IMR-90 (cell line): Measurements from ENCODE around the gene MET. TPM values are rescaled to one million over a fixed set of nuclear protein-coding genes. Genes with fewer than 3 reads are reported as not detected.

Experiments used
- ATAC-seq: fragments of 200-7000 bp; cut with Tn5 transposase; 2 replicates; pipeline ENCODE4 v1.9.1; 2020; ENCODE audit warnings: low read depth, mild to moderate bottlenecking, moderate library complexity
- BruUV-seq: library from RNA; stranded (reverse); fragments of 400-500 nt; replicated peaks from 2 replicates; lab custom pipeline; 2021; lab: Mats Ljungman, UMichigan
- CTCF ChIA-PET: fragments of 300-600 bp; formaldehyde crosslinking; extraction: SDS; loops from one replicate; lab custom pipeline; 2021; ENCODE audit warnings: antibody characterized with exemption; lab: Yijun Ruan, JAX
- POLR2A ChIA-PET: fragments of 300-600 bp; sonication (Branson Sonifier 250); formaldehyde crosslinking; loops from one replicate; lab custom pipeline; 2022; ENCODE audit warnings: antibody characterized with exemption; ENCODE audit not compliant: unreplicated experiment; lab: Charles Lee
- DNase-seq: peaks from one replicate; pipeline ENCODE4 v3.0.0; 2013
- H2AFZ ChIP-seq: replicated peaks from 2 replicates; pipeline ENCODE3; 2013; ENCODE audit warnings: low read length, mild to moderate bottlenecking; ENCODE audit not compliant: poor library complexity
- H2AK5ac ChIP-seq: 2 replicates; pipeline ENCODE4 v1.6.1; 2013; ENCODE audit warnings: low read depth, low read length, inconsistent platforms
- H2AK9ac ChIP-seq: replicated peaks from 2 replicates; pipeline ENCODE3; 2013; ENCODE audit warnings: mild to moderate bottlenecking, low read depth, low read length, moderate library complexity; ENCODE audit not compliant: poor library complexity
- H2BK120ac ChIP-seq: 2 replicates; pipeline ENCODE4 v1.6.1; 2013; ENCODE audit warnings: low read depth, low read length, inconsistent platforms
- H2BK15ac ChIP-seq: 3 replicates; pipeline ENCODE4 v1.6.1; 2013; ENCODE audit warnings: low read depth, low read length, inconsistent platforms
- H2BK20ac ChIP-seq: 2 replicates; pipeline ENCODE4 v1.6.1; 2013; ENCODE audit warnings: low read depth, mild to moderate bottlenecking, inconsistent platforms, low read length, moderate library complexity
- H2BK5ac ChIP-seq: 2 replicates; pipeline ENCODE4 v1.6.1; 2013; ENCODE audit warnings: mild to moderate bottlenecking, low read depth, low read length, inconsistent platforms; ENCODE audit not compliant: poor library complexity, severe bottlenecking
- H3K14ac ChIP-seq: replicated peaks from 2 replicates; pipeline ENCODE4 v1.6.1; 2013; ENCODE audit warnings: low read depth, low read length, inconsistent platforms
- H3K18ac ChIP-seq: 2 replicates; pipeline ENCODE4 v1.6.1; 2013; ENCODE audit warnings: low read depth, low read length, control low read depth
- H3K23ac ChIP-seq: 2 replicates; pipeline ENCODE4 v1.6.1; 2013; ENCODE audit warnings: low read depth, low read length, inconsistent platforms
- H3K27ac ChIP-seq: 2 replicates; pipeline ENCODE4 v1.5.1; 2013; ENCODE audit warnings: mild to moderate bottlenecking, control low read depth, low read length; ENCODE audit not compliant: insufficient read depth
- H3K27me3 ChIP-seq: 2 replicates; pipeline ENCODE4 v1.6.1; 2013; ENCODE audit warnings: low read length; ENCODE audit not compliant: control insufficient read depth, insufficient read depth
- H3K36me3 ChIP-seq: 2 replicates; pipeline ENCODE4 v1.6.1; 2013; ENCODE audit warnings: low read length, mixed read lengths; ENCODE audit not compliant: control insufficient read depth, insufficient read depth
- H3K4ac ChIP-seq: 2 replicates; pipeline ENCODE4 v1.6.1; 2013; ENCODE audit warnings: low read depth, low read length, inconsistent platforms
- H3K4me1 ChIP-seq: 2 replicates; pipeline ENCODE4 v1.6.1; 2013; ENCODE audit warnings: low read length, mixed read lengths; ENCODE audit not compliant: control insufficient read depth, insufficient read depth
- H3K4me2 ChIP-seq: 2 replicates; pipeline ENCODE4 v1.6.1; 2013; ENCODE audit warnings: low read depth, mild to moderate bottlenecking, control low read depth, low read length, moderate library complexity
- H3K4me3 ChIP-seq: 2 replicates; pipeline ENCODE4 v1.5.1; 2013; ENCODE audit warnings: low read depth, mild to moderate bottlenecking, control low read depth, low read length, moderate library complexity; ENCODE audit not compliant: insufficient read depth
- H3K56ac ChIP-seq: 2 replicates; pipeline ENCODE4 v1.6.1; 2013; ENCODE audit warnings: low read length, inconsistent platforms; ENCODE audit not compliant: insufficient read depth; ENCODE audit errors: extremely low read depth
- H3K79me1 ChIP-seq, 2 experiments: 2 replicates each; pipeline ENCODE4 v1.6.1; 2013; ENCODE audit warnings: low read length in 2 of 2, inconsistent platforms in 1 of 2, low read depth in 1 of 2
- H3K9ac ChIP-seq: 2 replicates; pipeline ENCODE4 v1.6.1; 2013; ENCODE audit warnings: low read depth, low read length, control low read depth
- H3K9me1 ChIP-seq: 2 replicates; pipeline ENCODE4 v1.6.1; 2013; ENCODE audit warnings: low read length, inconsistent platforms; ENCODE audit not compliant: insufficient read depth
- H3K9me3 ChIP-seq: 2 replicates; pipeline ENCODE4 v1.6.1; 2013; ENCODE audit warnings: low read length; ENCODE audit not compliant: control insufficient read depth, insufficient read depth
- H4K20me1 ChIP-seq: 2 replicates; pipeline ENCODE4 v1.6.1; 2013; ENCODE audit warnings: low read length, inconsistent platforms; ENCODE audit not compliant: insufficient read depth
- H4K5ac ChIP-seq: 2 replicates; pipeline ENCODE4 v1.6.1; 2013; ENCODE audit warnings: mild to moderate bottlenecking, low read depth, low read length, control low read depth
- H4K8ac ChIP-seq, 2 experiments: 2 replicates each; pipeline ENCODE4 v1.6.1; 2013; ENCODE audit warnings: low read depth in 2 of 2, low read length in 2 of 2, control low read depth in 1 of 2, inconsistent platforms in 1 of 2
- H4K91ac ChIP-seq: 2 replicates; pipeline ENCODE4 v1.6.1; 2013; ENCODE audit warnings: low read depth, low read length, inconsistent platforms; ENCODE audit not compliant: insufficient read depth
- BHLHE40 ChIP-seq: fragments of 150-350 bp; IDR thresholded peaks from 2 replicates; pipeline ENCODE4 v1.6.1; 2016; ENCODE audit warnings: mild to moderate bottlenecking, low read depth, low read length
- CEBPB ChIP-seq: IDR thresholded peaks from 2 replicates; pipeline ENCODE4 v1.6.1; 2012; ENCODE audit warnings: low read depth, low read length, improper control_type of control experiment
- CHD1 ChIP-seq: IDR thresholded peaks from 2 replicates; pipeline ENCODE4 v1.6.1; 2012; ENCODE audit warnings: low read depth, low read length, improper control_type of control experiment
- ELK1 ChIP-seq: fragments of 150-350 bp; IDR thresholded peaks from 2 replicates; pipeline ENCODE4 v1.6.1; 2016; ENCODE audit warnings: low read depth, mild to moderate bottlenecking, low read length, moderate library complexity, borderline replicate concordance
- MAFK ChIP-seq: IDR thresholded peaks from 2 replicates; pipeline ENCODE4 v1.6.1; 2012; ENCODE audit warnings: low read depth, low read length, improper control_type of control experiment
- MAZ ChIP-seq: IDR thresholded peaks from 2 replicates; pipeline ENCODE4 v1.6.1; 2012; ENCODE audit warnings: low read depth, mild to moderate bottlenecking, low read length, improper control_type of control experiment, moderate library complexity, borderline replicate concordance
- MXI1 ChIP-seq: IDR thresholded peaks from 2 replicates; pipeline ENCODE4 v1.6.1; 2012; ENCODE audit warnings: low read depth, mild to moderate bottlenecking, low read length, moderate library complexity, borderline replicate concordance
- NFE2L2 ChIP-seq: fragments of 150-350 bp; IDR thresholded peaks from 2 replicates; pipeline ENCODE4 v1.6.1; 2016; ENCODE audit warnings: low read depth, mild to moderate bottlenecking, low read length
- RAD21 ChIP-seq: IDR thresholded peaks from 2 replicates; pipeline ENCODE4 v1.6.1; 2012; ENCODE audit warnings: low read length, improper control_type of control experiment
- RCOR1 ChIP-seq: IDR thresholded peaks from 2 replicates; pipeline ENCODE4 v1.6.1; 2012; ENCODE audit warnings: mild to moderate bottlenecking, low read length, improper control_type of control experiment; ENCODE audit not compliant: insufficient replicate concordance
- RFX5 ChIP-seq: IDR thresholded peaks from 2 replicates; pipeline ENCODE4 v1.8.0; 2012; ENCODE audit warnings: low read depth, mild to moderate bottlenecking, low read length, moderate library complexity
- SMC3 ChIP-seq: fragments of 150-350 bp; IDR thresholded peaks from 2 replicates; pipeline ENCODE4 v1.6.1; 2016; ENCODE audit warnings: low read depth, mild to moderate bottlenecking, antibody characterized with exemption, low read length, moderate library complexity
- WGBS, 2 experiments: methylation state at CpG; one replicate each; pipeline versions ENCODE4 v1.1.5 to v1.1.7; 2013; ENCODE audit warnings: missing lambda C conversion rate in 2 of 2; ENCODE audit not compliant: insufficient read length in 1 of 2; ENCODE audit errors: extremely low coverage in 2 of 2; 5-methylcytosine and 5-hydroxymethylcytosine counted together
- dilution Hi-C: fragments of 300-500 bp; cut with HindIII; formaldehyde crosslinking; loops from one replicate; pipeline ENCODE4 v1.14.3; 2018; ENCODE audit warnings: low sequenced_read_pairs; ENCODE audit not compliant: unreplicated experiment
- in situ Hi-C: fragments of 300-500 bp; cut with MboI; formaldehyde crosslinking; loops from 3 replicates; pipeline ENCODE4 v1.14.3; 2019; ENCODE audit warnings: low sequenced_read_pairs, inconsistent platforms, mixed read lengths
- intact Hi-C: fragments of 100-400 bp; cut with micrococcal nuclease; formaldehyde crosslinking; loops from 2 replicates; pipeline ENCODE4 v1.10.0; 2022
- polyA plus RNA-seq, 3 experiments: library from polyadenylated mRNA; depleted of rRNA; stranded (reverse); fragments of >200 nt; gene quantifications; 2 replicates each; pipeline ENCODE4 v1.2.3, GENCODE V29; 2012; ENCODE audit warnings: low replicate concordance in 1 of 3
- total RNA-seq: library from RNA; depleted of rRNA; stranded (reverse); fragments of >200 nt; gene quantifications from 2 replicates; pipeline ENCODE4 v1.2.3, GENCODE V29; 2012
- TF ChIP-seq, protein P1 (sequence below): conservative IDR thresholded peaks from 2 replicates; pipeline ENCODE4 v1.5.1; 2012; ENCODE audit warnings: mild to moderate bottlenecking, low read depth, low read length, improper control_type of control experiment
- TF ChIP-seq, protein P2 (sequence below): fragments of 150-350 bp; IDR thresholded peaks from 2 replicates; pipeline ENCODE4 v1.6.1; 2017; ENCODE audit warnings: mild to moderate bottlenecking, antibody characterized with exemption, low read length, low read depth

MET gene
- total and polyA plus RNA-seq, 2 of the 4 experiments (the other 2 are of a cell fraction) = 15.0 to 84.6 TPM

DNA sequence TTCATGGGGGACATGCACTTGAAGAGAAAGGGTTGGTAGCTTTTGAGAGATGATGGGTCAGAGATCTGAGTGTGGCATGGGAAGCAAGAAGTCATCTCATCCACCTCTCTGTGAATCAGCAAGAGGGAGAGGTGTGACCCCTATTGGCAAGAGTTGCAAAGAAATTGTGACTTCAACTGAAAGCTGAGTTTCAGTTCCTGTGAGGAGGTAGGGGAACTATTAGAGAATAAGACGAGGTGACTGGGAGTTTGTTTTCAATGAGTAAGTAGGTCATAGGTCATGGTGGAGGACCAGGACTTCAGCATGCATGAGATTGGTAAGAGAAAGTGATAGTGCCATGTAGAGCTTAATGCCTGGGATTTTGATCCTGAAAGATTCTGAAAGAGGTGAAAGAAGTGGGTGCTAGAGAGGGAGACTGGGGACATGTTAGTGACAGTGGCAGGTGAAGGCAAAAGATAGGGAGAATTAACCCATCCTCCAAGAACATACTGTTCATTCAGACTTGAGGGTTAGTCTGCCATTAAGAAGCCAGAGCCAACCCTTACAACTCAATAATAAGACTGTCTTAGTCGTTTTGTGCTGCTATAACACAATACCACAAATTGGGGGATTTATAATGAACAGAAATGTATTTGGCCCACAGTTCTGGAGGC lies 114.9 kb downstream of the MET start:
- Histone ChIP-seq H4K20me1 (no peaks in the 10 kb centered on the region), H2BK120ac (peak overlapping the region; percentile 48; the same call in 1 of the 2 replicates), H3K27ac (no peak overlapping the region), H2BK5ac (no peak overlapping the region), H2AK5ac (peak overlapping the region; percentile 49), H2AK9ac (no peak overlapping the region), H4K91ac (peak overlapping the region; percentile 51), H3K4ac (peak overlapping the region; percentile 60; the same call in 1 of the 2 replicates), H3K4me2 (no peak overlapping the region), H3K4me3 (no peak overlapping the region), H3K14ac (no peak overlapping the region), H3K27me3 (no peaks in the 10 kb centered on the region), H3K79me1 (no peaks in the 10 kb centered on the region), H3K23ac (no peak overlapping the region), H2AFZ (no peak overlapping the region), H3K9me3 (no peaks in the 10 kb centered on the region), H3K56ac (no peak overlapping the region), H3K4me1 (peaks cover 4% of the 10 kb centered on the region), H3K9me1 (no peaks in the 10 kb centered on the region), H3K18ac (no peak overlapping the region), H2BK15ac (peak overlapping the region; percentile 26; the same call in 1 of the 3 replicates), H4K8ac (no peak overlapping the region), H2BK20ac (peak overlapping the region; percentile 2; the same call in 1 of the 2 replicates), H3K9ac (no peak overlapping the region), H4K5ac (no peak overlapping the region), H3K36me3 (no peaks in the 10 kb centered on the region)
- CTCF ChIA-PET = interaction anchor here (0.6 to 1.8 kb wide), 4 partner anchors 17 to 196 kb away, joined by 3 to 11 read pairs (median 3); no protein-coding TSS in a partner anchor
- in situ Hi-C loops = no loop called here
- POLR2A ChIA-PET = no interaction called here
- peak; percentile 46 for DNase-seq
- no peak for ATAC-seq
- WGBS, 2 experiments = no CpG with 5 or more reads among the region's 2 CpGs
- intact Hi-C loops = loop anchor here (5.0 kb wide), 1 partner anchor 95 kb away; no protein-coding TSS in a partner anchor
- dilution Hi-C loops = no loop called here
- no TSS peak for BruUV-seq
- no peak for TF ChIP-seq MXI1
- TF ChIP-seq, protein P1, sequence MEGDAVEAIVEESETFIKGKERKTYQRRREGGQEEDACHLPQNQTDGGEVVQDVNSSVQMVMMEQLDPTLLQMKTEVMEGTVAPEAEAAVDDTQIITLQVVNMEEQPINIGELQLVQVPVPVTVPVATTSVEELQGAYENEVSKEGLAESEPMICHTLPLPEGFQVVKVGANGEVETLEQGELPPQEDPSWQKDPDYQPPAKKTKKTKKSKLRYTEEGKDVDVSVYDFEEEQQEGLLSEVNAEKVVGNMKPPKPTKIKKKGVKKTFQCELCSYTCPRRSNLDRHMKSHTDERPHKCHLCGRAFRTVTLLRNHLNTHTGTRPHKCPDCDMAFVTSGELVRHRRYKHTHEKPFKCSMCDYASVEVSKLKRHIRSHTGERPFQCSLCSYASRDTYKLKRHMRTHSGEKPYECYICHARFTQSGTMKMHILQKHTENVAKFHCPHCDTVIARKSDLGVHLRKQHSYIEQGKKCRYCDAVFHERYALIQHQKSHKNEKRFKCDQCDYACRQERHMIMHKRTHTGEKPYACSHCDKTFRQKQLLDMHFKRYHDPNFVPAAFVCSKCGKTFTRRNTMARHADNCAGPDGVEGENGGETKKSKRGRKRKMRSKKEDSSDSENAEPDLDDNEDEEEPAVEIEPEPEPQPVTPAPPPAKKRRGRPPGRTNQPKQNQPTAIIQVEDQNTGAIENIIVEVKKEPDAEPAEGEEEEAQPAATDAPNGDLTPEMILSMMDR = peak; percentile 46
- peak; percentile 31; the same call in 1 of the 2 replicates for TF ChIP-seq SMC3
- TF ChIP-seq, protein P2, sequence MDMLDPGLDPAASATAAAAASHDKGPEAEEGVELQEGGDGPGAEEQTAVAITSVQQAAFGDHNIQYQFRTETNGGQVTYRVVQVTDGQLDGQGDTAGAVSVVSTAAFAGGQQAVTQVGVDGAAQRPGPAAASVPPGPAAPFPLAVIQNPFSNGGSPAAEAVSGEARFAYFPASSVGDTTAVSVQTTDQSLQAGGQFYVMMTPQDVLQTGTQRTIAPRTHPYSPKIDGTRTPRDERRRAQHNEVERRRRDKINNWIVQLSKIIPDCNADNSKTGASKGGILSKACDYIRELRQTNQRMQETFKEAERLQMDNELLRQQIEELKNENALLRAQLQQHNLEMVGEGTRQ = no peak
- no peak for TF ChIP-seq RFX5
- no peak for TF ChIP-seq RCOR1
- TF ChIP-seq BHLHE40 = no peak
- TF ChIP-seq RAD21 = peak; percentile 48; the same call in 1 of the 2 replicates
- TF ChIP-seq CHD1 = no peak
- no peak for TF ChIP-seq MAFK
- no peak for TF ChIP-seq NFE2L2
- TF ChIP-seq CEBPB = no peak
- no peak for TF ChIP-seq ELK1
- TF ChIP-seq MAZ = no peak
